Measurements from ENCODE around the gene TAGLN2. TPM values are rescaled to one million over a fixed set of nuclear protein-coding genes. Genes with fewer than 3 reads are reported as not detected.

The TAGLN2 gene
- total RNA-seq, 1 donor from 2014 or later: 265 TPM

GRCh38 chr1:159968901-159969300 lies 43.6 kb upstream of the TAGLN2 start:
- Histone ChIP-seq H3K4me3 (ENCODE audit: low read depth, low read length) (no peak overlapping the region), H3K27me3 (ENCODE audit: control insufficient read depth, insufficient read depth, low read length) (no peaks in the 10 kb centered on the region), H3K36me3 (ENCODE audit: control insufficient read depth, insufficient read depth, low read length) (peaks cover 9% of the 10 kb centered on the region)
- FAIRE-seq: no peak
- no peak for DNase-seq (ENCODE audit: low read depth)
- TF ChIP-seq CTCF (IDR thresholded peaks at IDR 0.05; ENCODE audit: insufficient read depth, low read length, severe bottlenecking): no peak

- no peak for TF ChIP-seq CTCF (IDR thresholded peaks at IDR 0.05; ENCODE audit: insufficient read depth, low read length, severe bottlenecking)
- no peak overlapping the region for H3K4me3 ChIP-seq (ENCODE audit: low read depth, low read length)
Measured at GRCh38 chr1:159965263-159965662, 40.0 kb upstream of the TAGLN2 start.

GRCh38 chr1:159964144-159964543 lies 38.8 kb upstream of the TAGLN2 start:
- FAIRE-seq (no peak), DNase-seq (ENCODE audit: low read depth) (no peak)
- TF ChIP-seq CTCF (IDR thresholded peaks at IDR 0.05; ENCODE audit: insufficient read depth, low read length, severe bottlenecking): no peak
- H3K4me3 ChIP-seq (ENCODE audit: low read depth, low read length): no peak overlapping the region
- peaks cover 3% of the 10 kb centered on the region for H3K36me3 ChIP-seq (ENCODE audit: control insufficient read depth, insufficient read depth, low read length)
- H3K27me3 ChIP-seq (ENCODE audit: control insufficient read depth, insufficient read depth, low read length): no peaks in the 10 kb centered on the region

More at GRCh38 chr1:159965263-159965662, 40.0 kb upstream of the TAGLN2 start:
- FAIRE-seq (no peak), DNase-seq (ENCODE audit: low read depth) (no peak)
- no peaks in the 10 kb centered on the region for H3K27me3 ChIP-seq (ENCODE audit: control insufficient read depth, insufficient read depth, low read length)
- H3K36me3 ChIP-seq (ENCODE audit: control insufficient read depth, insufficient read depth, low read length): peaks cover 3% of the 10 kb centered on the region

- DNase-seq (ENCODE audit: low read depth): no peak
- no peak for TF ChIP-seq CTCF (IDR thresholded peaks at IDR 0.05; ENCODE audit: insufficient read depth, low read length, severe bottlenecking)
- H3K36me3 ChIP-seq (ENCODE audit: control insufficient read depth, insufficient read depth, low read length): peaks cover 2% of the 10 kb centered on the region
- no peak for FAIRE-seq
- no peaks in the 10 kb centered on the region for H3K27me3 ChIP-seq (ENCODE audit: control insufficient read depth, insufficient read depth, low read length)
- H3K4me3 ChIP-seq (ENCODE audit: low read depth, low read length): peak overlapping the region; percentile 57
Measured at GRCh38 chr1:159962176-159962575, 36.9 kb upstream of the TAGLN2 start.

- TF ChIP-seq CTCF (IDR thresholded peaks at IDR 0.05; ENCODE audit: insufficient read depth, low read length, severe bottlenecking): no peak
- FAIRE-seq: no peak
- peaks cover 2% of the 10 kb centered on the region for H3K36me3 ChIP-seq (ENCODE audit: control insufficient read depth, insufficient read depth, low read length)
- peak overlapping the region; percentile 57 for H3K4me3 ChIP-seq (ENCODE audit: low read depth, low read length)
- H3K27me3 ChIP-seq (ENCODE audit: control insufficient read depth, insufficient read depth, low read length): no peaks in the 10 kb centered on the region
- no peak for DNase-seq (ENCODE audit: low read depth)
Measured at GRCh38 chr1:159961636-159962035, 36.3 kb upstream of the TAGLN2 start.

GRCh38 chr1:159960721-159961381 lies 35.5 kb upstream of the TAGLN2 start:
- TF ChIP-seq CTCF (IDR thresholded peaks at IDR 0.05; ENCODE audit: insufficient read depth, low read length, severe bottlenecking): no peak
- Histone ChIP-seq H3K4me3 (ENCODE audit: low read depth, low read length) (peak overlapping the region; percentile 57), H3K27me3 (ENCODE audit: control insufficient read depth, insufficient read depth, low read length) (no peaks in the 10 kb centered on the region), H3K36me3 (ENCODE audit: control insufficient read depth, insufficient read depth, low read length) (peaks cover 2% of the 10 kb centered on the region)
- FAIRE-seq (peak; percentile 86), DNase-seq (ENCODE audit: low read depth) (peak; percentile 94)

All from bronchial epithelial cell (primary cell).